Measurements from ENCODE around the gene NOTCH2.

The NOTCH2 gene

GRCh38 chr1:119943216-119943615 is 126.2 kb downstream of the NOTCH2 start:
- no peak for DNase-seq (ENCODE audit: low read depth in 3 of 3)

DNA sequence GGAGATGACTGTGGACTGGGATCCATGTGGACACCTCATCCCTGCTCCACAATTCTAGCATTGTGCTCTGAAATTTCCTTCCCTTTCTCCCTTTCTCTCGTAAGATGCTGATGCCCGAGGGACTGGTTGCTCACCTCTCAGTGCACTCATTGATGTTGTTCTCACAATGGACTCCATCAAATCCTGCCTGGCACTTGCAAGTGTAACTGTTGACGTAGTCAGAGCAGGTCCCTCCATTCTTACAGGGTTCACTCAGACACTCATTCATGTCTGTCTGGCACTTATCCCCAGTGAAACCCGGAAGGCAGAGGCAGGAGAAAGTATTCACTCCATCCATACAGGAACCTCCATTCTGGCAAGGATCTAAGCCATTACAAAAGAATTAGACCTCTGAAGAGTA is 128.1 kb downstream of the NOTCH2 start:
- no peak for DNase-seq (ENCODE audit: low read depth in 3 of 3)

GRCh38 chr1:119940697-119941096 is 128.8 kb downstream of the NOTCH2 start:
- DNase-seq (ENCODE audit: low read depth in 3 of 3) = no peak

- DNase-seq (ENCODE audit: low read depth in 3 of 3) = no peak
Measured at GRCh38 chr1:119937198-119937597, 132.3 kb downstream of the NOTCH2 start.

- no peak for DNase-seq (ENCODE audit: low read depth in 3 of 3)
Measured at GRCh38 chr1:119935915-119936314, 133.5 kb downstream of the NOTCH2 start.

DNA sequence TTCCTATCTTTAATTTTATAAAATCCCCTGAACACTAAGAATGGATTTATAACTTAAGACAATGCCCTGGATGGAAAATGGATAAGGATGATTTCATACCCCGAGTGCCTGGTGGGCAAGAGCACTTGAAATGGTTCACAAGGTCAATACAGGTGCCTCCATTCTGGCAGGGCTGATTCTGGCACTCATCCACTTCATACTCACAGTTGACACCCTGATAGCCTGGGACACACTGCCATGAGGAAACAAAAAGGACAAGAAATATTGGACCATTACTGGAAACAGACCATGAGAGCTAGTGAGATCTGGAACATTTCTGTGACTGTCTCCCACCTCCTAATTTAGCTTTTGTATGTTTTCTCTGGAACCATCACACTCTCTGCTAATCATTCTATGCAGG is 134.1 kb downstream of the NOTCH2 start:
- DNase-seq (ENCODE audit: low read depth in 3 of 3) = no peak

- no peak for DNase-seq (ENCODE audit: low read depth in 3 of 3)
Measured at GRCh38 chr1:119933397-119933796, 136.1 kb downstream of the NOTCH2 start.

DNA sequence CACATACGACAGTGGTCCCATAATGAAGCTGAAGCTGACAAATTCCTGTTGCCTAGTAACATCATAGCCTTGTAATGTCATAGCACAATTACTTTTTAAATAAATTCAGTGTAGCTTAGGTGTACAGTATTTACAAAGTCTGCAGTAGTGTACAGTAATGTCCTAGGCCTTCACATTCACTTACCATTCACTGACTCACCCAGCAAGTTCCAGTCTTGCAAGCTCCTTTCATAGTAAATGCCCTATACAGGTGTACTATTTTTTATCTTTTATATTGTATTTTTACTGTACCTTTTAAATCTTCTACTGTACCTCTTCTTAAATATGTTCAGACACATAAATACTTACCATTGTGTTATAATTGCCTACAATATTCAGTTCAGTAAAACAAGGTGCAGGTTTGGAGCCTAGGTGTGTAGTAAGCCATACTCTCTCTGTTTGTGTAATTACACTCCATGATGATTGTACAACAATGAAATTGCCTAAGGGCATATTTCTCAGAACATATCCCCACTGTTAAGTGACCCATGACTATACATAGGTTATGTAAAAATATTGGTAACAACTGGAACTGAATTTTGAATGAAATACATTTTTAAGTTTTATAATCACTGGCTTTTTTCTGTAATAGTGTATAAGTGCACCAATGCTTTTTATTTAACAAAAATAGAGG is 139.7 kb downstream of the NOTCH2 start:
- no peak for DNase-seq (ENCODE audit: low read depth in 3 of 3)

DNA sequence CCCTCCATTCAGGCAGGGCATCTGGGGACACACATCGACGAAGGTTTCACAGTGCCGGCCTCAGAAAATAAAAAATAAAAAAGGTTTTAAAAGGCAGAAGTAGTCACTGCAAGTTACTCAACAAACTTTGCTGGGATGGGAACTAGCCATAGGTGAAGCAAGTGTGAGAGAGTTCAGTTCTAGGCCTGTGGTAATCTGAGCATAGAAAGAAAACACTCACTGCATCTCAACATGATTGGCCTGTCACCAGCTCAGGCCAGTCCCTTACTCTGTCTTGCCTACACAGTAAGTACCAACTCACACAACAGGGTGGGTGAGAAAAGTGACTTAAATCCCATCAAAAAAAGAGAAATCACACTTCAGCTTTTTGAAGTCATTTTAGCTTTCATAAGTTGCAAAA is 142.9 kb downstream of the NOTCH2 start:
- DNase-seq (ENCODE audit: low read depth in 3 of 3) = no peak

GRCh38 chr1:119924948-119925898 is 144.2 kb downstream of the NOTCH2 start:
- no peak for DNase-seq (ENCODE audit: low read depth in 3 of 3)

DNA sequence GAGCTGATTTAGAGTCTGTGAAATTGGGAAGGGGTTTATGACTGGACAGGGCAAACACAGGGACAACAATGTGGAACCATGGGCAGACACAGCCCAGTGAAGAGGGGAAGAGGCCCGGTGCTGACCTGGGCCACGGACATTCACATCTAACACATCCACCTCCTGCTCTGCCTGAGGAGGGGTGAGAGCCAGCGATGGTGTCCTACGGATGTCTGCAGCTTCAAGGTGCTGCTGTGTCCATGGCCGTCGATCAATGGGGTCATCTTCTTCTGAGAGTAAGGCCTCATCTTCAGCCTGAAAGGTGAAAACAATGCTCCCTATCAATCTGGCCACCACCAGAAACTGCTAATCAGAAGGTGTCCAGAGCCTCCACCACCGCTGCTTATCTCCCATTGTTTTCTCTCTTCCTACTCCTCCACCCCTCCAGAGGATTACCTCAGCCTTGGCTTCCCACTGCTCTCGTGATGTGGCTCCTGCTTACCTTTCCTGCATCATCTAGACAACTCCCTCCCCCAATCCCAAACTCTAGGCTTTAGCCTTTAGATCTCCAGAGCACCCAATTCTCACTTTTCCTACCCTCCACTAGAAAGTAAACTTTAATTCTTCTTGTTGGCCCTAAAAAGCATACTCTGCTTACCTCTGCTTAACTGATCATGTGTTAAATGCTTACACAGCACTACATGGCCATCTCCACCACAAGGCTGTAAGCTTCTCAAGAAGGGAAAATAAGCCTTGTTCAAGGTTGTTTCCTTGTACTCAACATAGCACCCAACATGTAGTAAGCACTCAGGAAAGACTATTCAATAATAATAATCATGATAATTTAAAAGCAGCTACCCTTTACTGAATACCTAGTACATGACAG is 149.1 kb downstream of the NOTCH2 start:
- no peak for DNase-seq (ENCODE audit: low read depth in 3 of 3)

GRCh38 chr1:119919241-119919640 is 150.2 kb downstream of the NOTCH2 start:
- DNase-seq (ENCODE audit: low read depth in 3 of 3) = no peak

- DNase-seq (ENCODE audit: low read depth in 3 of 3) = no peak
Measured at GRCh38 chr1:119918301-119918700, 151.2 kb downstream of the NOTCH2 start.

DNA sequence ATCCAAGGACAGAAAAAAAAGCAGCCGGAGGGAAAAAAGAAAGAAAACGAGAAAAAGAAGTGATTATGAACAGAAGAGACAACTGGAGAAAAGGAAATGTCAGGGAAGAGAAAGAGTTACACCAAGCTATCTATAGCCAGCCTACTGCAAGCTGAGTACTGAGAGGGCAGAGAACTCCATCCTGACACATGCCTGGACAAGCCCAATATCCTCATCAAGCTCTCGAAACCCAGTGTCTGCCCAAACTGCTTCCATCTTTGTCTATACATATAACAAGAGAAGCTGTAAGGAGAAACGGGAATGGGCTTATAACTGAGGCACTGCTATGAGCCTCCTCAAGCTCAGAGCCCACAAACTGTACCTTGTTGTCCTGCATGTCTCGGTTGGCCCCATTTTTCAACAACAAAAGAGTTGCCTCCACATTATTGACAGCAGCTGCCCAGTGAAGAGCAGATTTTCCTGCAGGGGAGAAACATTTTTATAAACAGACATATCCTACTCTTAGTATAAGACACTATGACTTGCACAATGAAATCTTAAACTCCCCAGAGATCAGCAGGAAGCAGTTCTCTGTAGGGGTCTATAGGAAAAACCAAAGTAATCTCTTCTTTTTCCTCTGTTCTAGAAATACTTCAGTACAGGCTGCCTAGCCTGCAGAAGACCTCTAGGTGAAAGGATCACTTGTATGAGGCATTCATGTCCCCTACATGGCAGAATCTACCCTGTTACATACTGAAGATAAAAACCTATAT is 152.0 kb downstream of the NOTCH2 start:
- DNase-seq (ENCODE audit: low read depth in 3 of 3) = no peak

DNA sequence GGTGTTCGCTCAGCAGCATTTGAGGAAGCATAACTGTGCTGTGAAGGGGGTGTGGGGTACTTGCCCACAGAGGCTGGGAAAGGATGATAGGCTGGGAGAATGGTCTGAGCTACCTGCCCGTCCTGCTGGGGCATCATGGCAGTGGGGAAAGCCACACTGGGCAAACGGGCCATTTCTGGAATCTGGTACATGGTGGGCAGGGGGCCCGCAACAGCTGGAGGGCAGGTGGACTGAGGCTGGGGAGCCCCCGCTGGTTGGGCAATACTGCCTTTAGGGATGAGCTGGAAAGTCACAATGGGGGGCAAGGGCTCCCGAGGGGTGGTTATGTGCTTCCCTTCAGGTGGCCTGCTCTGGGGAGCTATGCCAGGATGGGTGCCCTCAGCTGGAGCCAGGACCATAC is 153.9 kb downstream of the NOTCH2 start:
- no peak for DNase-seq (ENCODE audit: low read depth in 3 of 3)

- no peak for DNase-seq (ENCODE audit: low read depth in 3 of 3)
Measured at GRCh38 chr1:119914071-119914470, 155.4 kb downstream of the NOTCH2 start.

- no peak for DNase-seq (ENCODE audit: low read depth in 3 of 3)
Measured at GRCh38 chr1:119912963-119913362, 156.5 kb downstream of the NOTCH2 start.

DNA sequence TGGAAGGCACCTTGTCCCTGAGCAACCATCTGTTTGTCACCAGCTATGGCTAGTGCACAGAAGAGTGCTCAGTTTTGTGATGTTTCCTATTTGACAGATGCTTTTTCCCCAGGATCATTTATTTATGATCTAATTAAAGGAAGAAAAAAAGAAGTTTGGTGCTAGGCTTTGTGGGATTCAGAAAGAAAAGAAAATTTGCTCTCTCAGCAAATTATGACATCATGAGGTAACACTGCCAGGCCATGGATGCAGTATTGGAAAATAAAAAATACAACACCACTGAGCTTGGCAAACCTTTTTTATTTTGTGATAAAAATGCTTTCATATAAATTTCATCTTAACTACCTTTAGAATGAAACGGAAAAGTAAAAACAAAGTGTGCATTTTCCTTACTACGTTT is 157.7 kb downstream of the NOTCH2 start:
- DNase-seq (ENCODE audit: low read depth in 3 of 3) = no peak

DNA sequence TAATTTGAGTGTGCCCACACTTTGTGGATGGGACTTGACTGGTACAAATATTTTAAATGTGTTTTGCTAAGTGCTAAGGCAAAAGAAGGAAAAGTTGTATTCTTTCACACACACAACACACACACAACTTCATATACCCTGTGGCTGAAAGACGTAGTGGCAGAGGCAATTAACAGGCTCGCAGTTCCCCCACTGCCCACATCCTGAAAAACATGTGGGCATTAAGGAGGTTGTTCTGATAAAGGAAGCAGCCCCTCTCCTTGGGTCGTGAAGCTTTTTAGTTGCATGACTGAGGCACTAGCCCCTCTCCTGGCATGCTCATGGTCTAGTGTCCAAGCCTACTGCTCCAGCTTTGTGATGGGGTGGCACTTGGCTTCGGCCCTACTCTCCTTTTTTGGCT is 158.8 kb downstream of the NOTCH2 start:
- no peak for DNase-seq (ENCODE audit: low read depth in 3 of 3)

DNA sequence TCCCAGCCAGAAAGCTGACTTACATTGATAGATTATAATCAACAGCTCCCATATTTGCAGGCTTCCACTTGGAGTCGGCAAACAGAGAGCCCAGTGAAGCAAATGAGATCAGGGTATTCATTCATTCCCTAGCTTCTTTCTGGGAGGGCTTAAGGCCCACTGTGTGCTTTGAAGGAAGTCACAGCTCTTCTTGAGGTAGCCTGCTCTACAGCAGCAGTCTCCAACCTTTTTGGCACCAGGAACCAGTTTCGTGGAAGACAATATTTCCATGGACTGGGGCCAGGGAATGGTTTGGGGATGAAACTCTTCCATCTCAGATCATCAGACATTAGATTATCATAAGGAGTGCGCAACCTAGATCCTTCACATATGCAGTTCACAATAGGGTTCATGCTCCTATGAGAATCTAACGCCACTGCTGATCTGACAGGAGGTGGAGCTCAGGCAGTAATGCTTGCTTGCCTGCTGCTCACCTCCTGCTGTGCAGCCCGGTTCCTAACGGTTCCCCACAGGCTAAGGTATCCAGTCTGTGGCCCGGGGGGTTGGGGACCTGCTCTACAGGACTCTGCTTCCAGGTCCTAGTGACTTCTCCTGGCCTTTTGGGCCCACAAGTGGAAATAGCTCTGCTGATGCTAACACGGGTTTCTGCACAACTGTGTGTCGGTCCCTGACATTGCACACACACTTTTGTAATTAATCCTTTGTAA is 159.4 kb downstream of the NOTCH2 start:
- no peak for DNase-seq (ENCODE audit: low read depth in 3 of 3)

GRCh38 chr1:119908661-119909060 is 160.8 kb downstream of the NOTCH2 start:
- no peak for DNase-seq (ENCODE audit: low read depth in 3 of 3)
